GM13977 (cell line): ENCODE results near the gene RAB6A.
"Not testable (repeated sequence)": the region's sequence is repeated elsewhere in the genome, so short reads cannot be mapped to it uniquely, and the experiment has no call there.

Experiments used
- DNase-seq: peaks from one replicate; pipeline ENCODE4 v3.0.0; 2012; ENCODE audit warnings: low spot score
- in situ Hi-C: fragments of 300-500 bp; cut with MboI; formaldehyde crosslinking; loops from one replicate; pipeline ENCODE4 v1.12.0; 2022; ENCODE audit warnings: low sequenced_read_pairs, low pct_unique_long_range_greater_than_20kb, mixed read lengths, inconsistent platforms; ENCODE audit not compliant: unreplicated experiment
- TF ChIP-seq, protein P1 (sequence below): IDR thresholded peaks from 2 replicates; pipeline ENCODE4 v1.5.1; 2012; ENCODE audit warnings: mild to moderate bottlenecking, control low read depth; ENCODE audit not compliant: insufficient read depth; ENCODE audit errors: extremely low read depth, missing control alignments

The RAB6A gene

GRCh38 chr11:73710964-73711363 lies 49.9 kb downstream of the RAB6A start:
- in situ Hi-C loops: no loop called here
- TF ChIP-seq, protein P1, sequence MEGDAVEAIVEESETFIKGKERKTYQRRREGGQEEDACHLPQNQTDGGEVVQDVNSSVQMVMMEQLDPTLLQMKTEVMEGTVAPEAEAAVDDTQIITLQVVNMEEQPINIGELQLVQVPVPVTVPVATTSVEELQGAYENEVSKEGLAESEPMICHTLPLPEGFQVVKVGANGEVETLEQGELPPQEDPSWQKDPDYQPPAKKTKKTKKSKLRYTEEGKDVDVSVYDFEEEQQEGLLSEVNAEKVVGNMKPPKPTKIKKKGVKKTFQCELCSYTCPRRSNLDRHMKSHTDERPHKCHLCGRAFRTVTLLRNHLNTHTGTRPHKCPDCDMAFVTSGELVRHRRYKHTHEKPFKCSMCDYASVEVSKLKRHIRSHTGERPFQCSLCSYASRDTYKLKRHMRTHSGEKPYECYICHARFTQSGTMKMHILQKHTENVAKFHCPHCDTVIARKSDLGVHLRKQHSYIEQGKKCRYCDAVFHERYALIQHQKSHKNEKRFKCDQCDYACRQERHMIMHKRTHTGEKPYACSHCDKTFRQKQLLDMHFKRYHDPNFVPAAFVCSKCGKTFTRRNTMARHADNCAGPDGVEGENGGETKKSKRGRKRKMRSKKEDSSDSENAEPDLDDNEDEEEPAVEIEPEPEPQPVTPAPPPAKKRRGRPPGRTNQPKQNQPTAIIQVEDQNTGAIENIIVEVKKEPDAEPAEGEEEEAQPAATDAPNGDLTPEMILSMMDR: no peak

DNA sequence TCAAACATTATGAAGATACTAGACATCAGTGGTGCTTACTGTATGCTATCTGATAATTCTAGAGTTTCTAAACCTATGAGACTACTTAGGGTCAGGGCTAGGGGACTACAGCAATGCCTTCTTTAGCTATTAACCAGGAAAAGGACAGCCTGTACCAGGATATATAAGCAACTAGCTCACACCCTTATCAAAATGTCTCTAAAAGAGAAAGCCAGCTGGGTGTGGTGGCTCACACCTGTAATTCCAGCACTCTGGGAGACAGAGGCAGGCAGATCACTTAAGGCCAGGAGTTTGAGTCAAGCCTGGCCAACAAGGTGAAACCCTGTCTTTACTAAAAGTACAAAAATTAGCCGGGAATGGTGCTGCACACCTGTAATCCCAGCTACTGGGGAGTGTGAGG lies 55.8 kb downstream of the RAB6A start:
- no peak for DNase-seq
- in situ Hi-C loops: no loop called here
- TF ChIP-seq, protein P1: no peak

More at GRCh38 chr11:73710964-73711363, 49.9 kb downstream of the RAB6A start:
- DNase-seq: no peak

GRCh38 chr11:73693899-73694525 lies 66.9 kb downstream of the RAB6A start:
- no peak for DNase-seq
- in situ Hi-C loops: no loop called here
- TF ChIP-seq, protein P1: no peak

DNA sequence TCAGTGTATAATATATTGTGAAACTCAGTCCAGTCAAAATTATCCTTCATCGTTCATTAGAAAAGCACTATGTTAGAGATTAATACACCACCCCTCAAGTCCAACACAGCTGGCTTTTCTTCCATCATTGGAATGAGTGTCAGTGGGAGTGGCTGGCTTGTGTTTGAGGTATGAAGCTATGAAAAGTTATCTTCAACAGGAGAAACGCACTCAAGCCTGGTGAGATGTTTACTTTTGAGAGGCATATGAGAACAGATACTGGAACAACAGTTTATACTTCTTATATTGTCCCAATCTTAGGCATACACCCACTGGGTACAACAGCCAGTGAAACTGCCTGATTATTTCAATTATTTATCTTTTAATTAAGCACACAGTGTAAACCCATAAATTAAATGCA lies 80.2 kb downstream of the RAB6A start:
- DNase-seq: no peak
- in situ Hi-C loops: no loop called here
- TF ChIP-seq, protein P1: no peak

- in situ Hi-C loops, DNase-seq: not testable (repeated sequence)
These were observed 84.3 kb downstream of the RAB6A start for GRCh38 chr11:73676552-73676951.

DNA sequence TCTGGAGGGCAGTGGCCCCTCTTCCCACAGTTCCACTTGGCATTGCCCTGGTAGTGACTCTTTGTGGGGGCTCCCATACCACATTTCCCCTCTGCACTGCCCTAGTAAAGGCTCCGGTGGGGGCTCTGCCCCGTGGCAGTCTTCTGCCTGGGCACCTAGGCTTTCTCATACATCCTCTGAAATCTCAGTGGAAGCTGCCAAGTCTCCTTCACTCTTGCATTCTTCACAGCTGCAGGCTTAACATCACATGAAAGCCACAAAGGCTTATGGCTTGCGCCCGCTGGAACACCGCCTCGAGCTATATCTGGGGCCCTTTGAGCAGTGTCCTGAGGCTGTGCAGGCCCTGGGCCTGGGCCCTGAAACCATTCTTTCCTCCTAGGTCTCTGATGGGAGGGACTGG lies 89.2 kb downstream of the RAB6A start:
- in situ Hi-C loops: loop anchor here (25.0 kb wide), 1 partner anchor 309 kb away; no protein-coding TSS in a partner anchor
- TF ChIP-seq, protein P1: no peak
- DNase-seq: no peak

DNA sequence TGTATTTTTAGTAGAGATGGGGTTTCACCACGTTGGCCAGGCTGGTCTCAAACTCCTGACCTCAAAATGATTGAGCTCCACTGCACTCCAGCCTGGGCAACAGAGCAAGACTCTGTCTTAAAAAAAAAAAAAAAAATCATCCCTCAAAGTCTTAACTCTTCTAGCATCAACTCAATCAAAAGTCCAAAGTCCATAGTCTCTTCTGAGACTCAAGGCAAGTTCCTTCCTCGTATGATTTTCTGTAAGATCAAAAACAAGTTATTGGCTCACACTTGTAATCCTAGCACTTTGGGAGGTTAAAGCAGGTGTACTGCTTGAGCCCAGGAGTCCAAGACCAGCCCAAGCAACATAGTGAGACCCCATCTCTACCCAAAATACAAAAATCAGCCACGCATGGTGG lies 90.1 kb downstream of the RAB6A start:
- TF ChIP-seq, protein P1: no peak
- DNase-seq: no peak
- in situ Hi-C loops: loop anchor here (25.0 kb wide), 1 partner anchor 309 kb away; no protein-coding TSS in a partner anchor
